Mesothelial cell of epicardium (in vitro differentiated cells): ENCODE measurements around the gene NPHS1. TPM values are rescaled to one million over a fixed set of nuclear protein-coding genes. Genes with fewer than 3 reads are reported as not detected.

Experiments
- DNase-seq, 2 experiments: peaks; one replicate each; pipeline ENCODE4 v3.0.0; 2021; ENCODE audit warnings: low spot score in 2 of 2; ENCODE audit not compliant: unreplicated experiment in 2 of 2
- H3K27ac Mint-ChIP-seq: 2 replicates; pipeline ENCODE4 v1.8.0; 2021; ENCODE audit warnings: mixed read lengths
- H3K27me3 Mint-ChIP-seq: 2 replicates; pipeline ENCODE4 v1.8.0; 2021; ENCODE audit warnings: low read depth, mixed read lengths
- H3K36me3 Mint-ChIP-seq: 2 replicates; pipeline ENCODE4 v1.8.0; 2021; ENCODE audit warnings: mixed read lengths
- H3K4me1 Mint-ChIP-seq: 2 replicates; pipeline ENCODE4 v1.8.0; 2021; ENCODE audit warnings: mixed read lengths
- H3K4me3 Mint-ChIP-seq: 2 replicates; pipeline ENCODE4 v1.8.0; 2021; ENCODE audit warnings: mild to moderate bottlenecking, moderate library complexity, mixed read lengths
- H3K9me3 Mint-ChIP-seq: 2 replicates; pipeline ENCODE4 v1.8.0; 2021; ENCODE audit warnings: mixed read lengths
- total RNA-seq: library from RNA; stranded (reverse); gene quantifications from 3 replicates; pipeline ENCODE4 v1.2.1, GENCODE V29; 2021
- TF ChIP-seq, protein P1 (sequence below): fragments of 200-600 bp; sonication (generic); IDR thresholded peaks from one replicate; pipeline ENCODE4 v1.5.0; 2021; ENCODE audit warnings: antibody characterized with exemption; ENCODE audit not compliant: unreplicated experiment

NPHS1 gene
- total RNA-seq, 1 donor from 2014 or later = 0.72 TPM

DNA sequence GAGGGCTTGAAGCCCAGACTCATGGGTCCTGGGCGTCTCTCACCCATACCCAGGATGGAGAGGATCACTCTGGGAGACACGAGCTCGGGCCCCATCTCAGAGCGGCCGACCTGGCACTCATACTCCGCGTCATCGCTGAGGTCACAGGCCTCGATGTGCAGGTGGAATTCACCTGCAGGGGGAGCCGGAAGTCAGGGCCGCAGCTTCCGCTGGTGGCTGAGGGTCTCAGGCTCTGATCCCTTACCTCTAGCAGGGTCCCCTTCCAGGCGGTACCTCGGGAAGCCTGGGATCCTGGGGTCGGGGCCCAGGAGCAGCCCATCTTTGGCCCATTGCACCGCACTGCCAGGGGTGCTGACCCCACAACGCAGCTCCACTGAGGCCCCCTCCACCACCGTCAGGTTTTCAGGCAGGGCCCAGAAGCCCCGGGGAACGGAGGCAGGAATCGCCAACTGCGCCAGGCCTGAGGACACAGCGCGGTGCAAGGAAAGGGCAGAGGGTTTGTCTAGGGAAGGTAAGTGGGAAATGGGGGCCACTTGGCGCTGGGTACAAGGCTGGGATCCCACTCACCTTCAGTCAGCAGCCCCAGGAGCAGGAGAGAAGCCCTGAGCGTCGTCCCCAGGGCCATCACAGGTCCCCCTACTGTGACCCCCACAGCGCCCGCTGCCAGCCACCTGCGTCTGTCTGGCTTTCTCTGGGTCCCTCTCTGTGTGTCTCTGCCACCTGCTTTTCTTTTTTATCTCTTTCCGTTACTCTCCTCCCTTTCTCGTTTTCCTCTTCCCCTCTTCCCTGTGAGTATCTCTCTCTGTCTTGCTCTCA lies 883 bp downstream of the NPHS1 start:
- no peak overlapping the region for H3K27ac Mint-ChIP-seq
- H3K9me3 Mint-ChIP-seq = no peaks in the 10 kb centered on the region
- no peak overlapping the region for H3K4me3 Mint-ChIP-seq
- DNase-seq = no peak
- H3K36me3 Mint-ChIP-seq = no peaks in the 10 kb centered on the region
- peaks cover 16% of the 10 kb centered on the region for H3K4me1 Mint-ChIP-seq
- H3K27me3 Mint-ChIP-seq = peaks cover 89% of the 10 kb centered on the region
- TF ChIP-seq, protein P1, sequence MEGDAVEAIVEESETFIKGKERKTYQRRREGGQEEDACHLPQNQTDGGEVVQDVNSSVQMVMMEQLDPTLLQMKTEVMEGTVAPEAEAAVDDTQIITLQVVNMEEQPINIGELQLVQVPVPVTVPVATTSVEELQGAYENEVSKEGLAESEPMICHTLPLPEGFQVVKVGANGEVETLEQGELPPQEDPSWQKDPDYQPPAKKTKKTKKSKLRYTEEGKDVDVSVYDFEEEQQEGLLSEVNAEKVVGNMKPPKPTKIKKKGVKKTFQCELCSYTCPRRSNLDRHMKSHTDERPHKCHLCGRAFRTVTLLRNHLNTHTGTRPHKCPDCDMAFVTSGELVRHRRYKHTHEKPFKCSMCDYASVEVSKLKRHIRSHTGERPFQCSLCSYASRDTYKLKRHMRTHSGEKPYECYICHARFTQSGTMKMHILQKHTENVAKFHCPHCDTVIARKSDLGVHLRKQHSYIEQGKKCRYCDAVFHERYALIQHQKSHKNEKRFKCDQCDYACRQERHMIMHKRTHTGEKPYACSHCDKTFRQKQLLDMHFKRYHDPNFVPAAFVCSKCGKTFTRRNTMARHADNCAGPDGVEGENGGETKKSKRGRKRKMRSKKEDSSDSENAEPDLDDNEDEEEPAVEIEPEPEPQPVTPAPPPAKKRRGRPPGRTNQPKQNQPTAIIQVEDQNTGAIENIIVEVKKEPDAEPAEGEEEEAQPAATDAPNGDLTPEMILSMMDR = no peak

DNA sequence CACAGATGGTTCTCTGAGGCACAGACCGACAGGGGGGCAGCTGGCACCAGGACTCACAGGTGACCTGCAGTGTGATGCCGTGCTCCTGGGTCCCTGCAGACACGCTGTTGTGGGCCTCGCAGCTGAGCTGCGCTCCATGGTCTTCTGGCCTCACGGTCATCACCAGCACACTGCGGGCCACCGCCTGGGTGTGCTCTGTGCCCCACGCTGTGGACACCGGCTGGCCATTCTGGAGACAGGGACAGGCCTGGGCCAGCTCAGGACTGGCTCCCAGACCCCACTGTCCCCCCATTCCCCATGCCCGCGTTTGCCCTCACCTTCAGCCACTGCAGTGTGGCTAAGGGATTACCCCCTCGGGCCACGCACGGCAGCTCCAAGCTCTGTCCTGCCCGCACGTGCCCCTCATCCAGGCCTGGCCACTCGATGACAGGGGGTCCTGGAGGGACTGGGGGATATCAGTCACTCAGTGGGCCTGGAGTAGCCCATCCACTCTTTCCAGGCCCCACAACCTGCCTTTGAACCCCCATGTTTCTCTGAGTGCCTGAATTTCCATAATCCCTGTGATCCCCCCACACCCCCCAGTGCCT lies 3.3 kb downstream of the NPHS1 start:
- no peak overlapping the region for H3K4me3 Mint-ChIP-seq
- H3K27me3 Mint-ChIP-seq = peaks cover 93% of the 10 kb centered on the region
- H3K4me1 Mint-ChIP-seq = peaks cover 19% of the 10 kb centered on the region
- no peak overlapping the region for H3K27ac Mint-ChIP-seq
- no peaks in the 10 kb centered on the region for H3K9me3 Mint-ChIP-seq
- H3K36me3 Mint-ChIP-seq = no peaks in the 10 kb centered on the region
- TF ChIP-seq, protein P1 = no peak
- no peak for DNase-seq

DNA sequence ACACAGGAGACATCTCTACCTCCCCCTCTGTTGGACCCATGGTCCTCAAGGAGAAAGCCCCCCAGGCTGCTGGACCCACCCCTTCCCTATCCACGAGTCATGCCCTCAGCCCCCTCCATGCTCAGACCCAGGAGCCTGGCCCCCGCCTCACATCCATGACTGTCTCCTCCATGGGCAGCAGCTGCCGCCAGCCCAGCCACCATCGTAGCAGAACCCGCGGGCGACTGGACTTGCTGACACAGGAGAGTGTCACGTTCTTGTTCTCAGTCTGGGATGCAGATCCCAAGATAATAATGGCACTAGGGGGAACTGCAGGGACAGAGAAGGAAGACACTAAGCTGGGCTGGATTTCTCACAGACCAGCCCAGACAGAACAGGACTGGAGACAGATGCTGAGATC lies 3.8 kb downstream of the NPHS1 start:
- peaks cover 96% of the 10 kb centered on the region for H3K27me3 Mint-ChIP-seq
- no peaks in the 10 kb centered on the region for H3K36me3 Mint-ChIP-seq
- H3K9me3 Mint-ChIP-seq = no peaks in the 10 kb centered on the region

DNA sequence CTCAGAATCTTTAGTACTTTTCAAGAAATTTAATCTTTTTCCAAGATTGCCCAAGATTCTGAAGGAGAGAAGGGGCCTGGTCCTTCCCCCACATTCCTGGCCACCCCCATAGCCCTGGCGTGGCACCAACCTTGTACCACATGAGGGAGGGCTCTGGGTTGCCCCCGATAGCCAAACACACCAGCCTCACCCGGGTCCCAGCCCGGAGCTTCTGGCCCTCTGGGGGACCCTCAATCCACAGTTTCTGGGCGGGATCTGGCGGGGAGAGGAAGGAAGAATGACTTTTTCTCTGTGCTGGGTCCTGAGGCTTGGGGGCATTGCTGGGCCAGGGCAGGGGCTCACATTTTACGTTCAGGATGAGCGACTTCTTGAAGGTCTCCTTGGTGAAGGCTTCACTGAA lies 4.4 kb downstream of the NPHS1 start:
- Mint-ChIP-seq H3K4me3 (no peak overlapping the region), H3K9me3 (no peaks in the 10 kb centered on the region), H3K36me3 (no peaks in the 10 kb centered on the region), H3K27ac (no peak overlapping the region), H3K4me1 (peaks cover 19% of the 10 kb centered on the region), H3K27me3 (peaks cover 96% of the 10 kb centered on the region)
- TF ChIP-seq, protein P1 = no peak
- DNase-seq = no peak

More for the DNA sequence above, 3.8 kb downstream of the NPHS1 start:
- Mint-ChIP-seq H3K4me1 (peaks cover 19% of the 10 kb centered on the region), H3K27ac (no peak overlapping the region), H3K4me3 (no peak overlapping the region)
- no peak for DNase-seq
- TF ChIP-seq, protein P1 = no peak

DNA sequence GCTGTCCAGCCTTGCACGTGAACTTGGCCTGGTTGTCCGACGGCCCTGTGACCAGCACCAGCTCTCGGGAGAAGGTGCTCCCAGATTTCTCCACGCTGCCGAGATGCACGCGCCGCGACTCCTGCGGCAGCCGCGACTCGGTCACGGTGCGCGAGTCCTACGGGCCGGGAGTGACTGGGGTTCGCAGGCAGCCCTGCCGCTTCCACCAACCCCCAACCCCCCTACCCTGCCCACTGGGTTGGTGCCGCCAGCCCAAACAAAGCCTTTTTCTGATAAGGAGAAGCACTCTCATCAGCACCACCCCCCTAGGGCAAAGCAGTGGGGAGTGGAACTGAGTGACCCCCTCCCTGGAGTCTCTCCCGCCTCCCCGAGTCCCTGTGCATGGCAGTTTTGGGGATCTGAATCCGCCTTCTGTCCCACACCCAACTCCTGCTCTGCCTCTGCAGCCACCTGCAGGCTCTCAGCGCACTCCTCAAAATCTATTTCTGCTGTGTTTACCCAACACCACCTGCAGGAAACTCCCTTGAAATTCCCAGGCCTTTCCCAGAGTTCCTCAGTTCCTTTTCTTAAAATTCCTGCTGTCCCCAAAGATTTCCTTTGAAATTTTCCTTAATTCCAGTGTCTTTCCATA lies 6.2 kb downstream of the NPHS1 start:
- peaks cover 97% of the 10 kb centered on the region for H3K27me3 Mint-ChIP-seq
- no peaks in the 10 kb centered on the region for H3K9me3 Mint-ChIP-seq
- no peaks in the 10 kb centered on the region for H3K36me3 Mint-ChIP-seq
- TF ChIP-seq, protein P1 = no peak
- DNase-seq = no peak
- H3K27ac Mint-ChIP-seq = no peak overlapping the region
- H3K4me3 Mint-ChIP-seq = peak overlapping the region; percentile 53
- peaks cover 17% of the 10 kb centered on the region for H3K4me1 Mint-ChIP-seq
